Activated B cell treated with CpG ODN at 0.5 μM for 24 hours (primary cell): Measurements from ENCODE around the gene JUP. TPM values are rescaled to one million over a fixed set of nuclear protein-coding genes. Genes with fewer than 3 reads are reported as not detected.
"Not testable (repeated sequence)": the region's sequence is repeated elsewhere in the genome, so short reads cannot be mapped to it uniquely, and the experiment has no call there.

Experiments used
- ATAC-seq: fragments of 200-7000 bp; cut with Tn5 transposase; one replicate; pipeline ENCODE4 v1.10.0; 2021; ENCODE audit warnings: low read depth, mild to moderate bottlenecking, moderate library complexity
- CTCF ChIA-PET: fragments of 350-600 bp; sonication (Branson Sonifier 250); formaldehyde crosslinking; loops from one replicate; lab custom pipeline; 2021; ENCODE audit warnings: antibody characterized with exemption; lab: Charles Lee
- POLR2A ChIA-PET: fragments of 350-600 bp; sonication (Branson Sonifier 250); formaldehyde crosslinking; loops from one replicate; lab custom pipeline; 2021; ENCODE audit warnings: antibody characterized with exemption; lab: Charles Lee
- DNase-seq: peaks from one replicate; pipeline ENCODE4 v3.0.0; 2022
- H3K27ac Mint-ChIP-seq: one replicate; pipeline ENCODE4 v1.8.0; 2020; ENCODE audit warnings: mixed read lengths
- H3K27me3 Mint-ChIP-seq: one replicate; pipeline ENCODE4 v1.8.0; 2021; ENCODE audit warnings: mixed read lengths
- H3K36me3 Mint-ChIP-seq: one replicate; pipeline ENCODE4 v1.8.0; 2021; ENCODE audit warnings: low read depth, mixed read lengths
- H3K4me1 Mint-ChIP-seq: one replicate; pipeline ENCODE4 v1.8.0; 2021; ENCODE audit warnings: mixed read lengths
- H3K4me3 Mint-ChIP-seq: one replicate; pipeline ENCODE4 v1.8.0; 2020; ENCODE audit warnings: mild to moderate bottlenecking, mixed read lengths
- H3K9me3 Mint-ChIP-seq: one replicate; pipeline ENCODE4 v1.8.0; 2020; ENCODE audit warnings: mixed read lengths
- intact Hi-C: fragments of 100-400 bp; cut with micrococcal nuclease; formaldehyde crosslinking; loops from one replicate; pipeline ENCODE4 v1.15.1; 2024
- total RNA-seq: library from RNA; stranded (reverse); gene quantifications from 2 replicates; pipeline ENCODE4 v1.2.3, GENCODE V29; 2022
- TF ChIP-seq, protein P1 (sequence below): fragments of 200-600 bp; IDR thresholded peaks from one replicate; pipeline ENCODE4 v1.8.0; 2022; ENCODE audit warnings: antibody characterized with exemption, mild to moderate bottlenecking

The JUP gene
- total RNA-seq, 1 donor from 2014 or later: 31.1 TPM

DNA sequence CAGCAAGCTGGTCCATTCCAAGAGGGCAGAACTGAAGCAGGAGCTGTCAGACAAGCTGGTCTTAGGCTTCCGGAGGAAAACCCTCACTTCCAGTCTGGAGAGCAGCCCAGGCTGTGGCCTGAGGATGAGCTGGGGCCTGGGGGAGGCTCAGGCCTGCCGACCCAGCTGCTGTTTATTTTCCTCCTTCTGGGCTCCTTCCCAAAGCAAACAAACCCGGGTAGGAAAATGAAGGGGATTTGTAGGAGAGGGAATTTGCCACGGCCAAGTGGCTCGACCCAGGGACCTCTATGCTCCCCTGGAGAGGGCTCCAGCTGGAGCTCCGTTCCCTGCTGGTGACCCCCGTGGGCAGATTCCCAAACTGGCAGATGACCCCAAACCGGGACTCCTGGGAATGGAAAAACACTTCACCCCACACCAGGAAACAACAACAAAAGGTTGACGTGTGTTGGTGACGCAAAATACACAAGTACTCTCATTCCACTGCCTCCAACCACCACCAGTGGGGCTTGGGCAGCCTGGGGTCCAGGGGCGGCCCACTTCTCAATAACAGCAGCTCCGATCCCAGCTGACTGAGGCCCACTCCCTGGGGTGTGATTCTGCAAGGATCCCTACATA, 8.8 kb downstream of the JUP start:
- DNase-seq (no peak), ATAC-seq (no peak)
- H3K27me3 Mint-ChIP-seq: no peaks in the 10 kb centered on the region
- no peaks in the 10 kb centered on the region for H3K9me3 Mint-ChIP-seq
- H3K4me3 Mint-ChIP-seq: no peak overlapping the region
- intact Hi-C loops: no loop called here
- CTCF ChIA-PET: interaction anchor here (2.0 kb wide), 1 partner anchor 9 kb away, joined by 8 read pairs; the partner anchor contains the start of gene JUP
- peaks cover 8% of the 10 kb centered on the region for H3K36me3 Mint-ChIP-seq
- H3K4me1 Mint-ChIP-seq: peaks cover 35% of the 10 kb centered on the region
- no peak overlapping the region for H3K27ac Mint-ChIP-seq
- POLR2A ChIA-PET: interaction anchor here (0.6 to 1.5 kb wide), 4 partner anchors 8 to 86 kb away, joined by 3 to 8 read pairs (median 6); partner anchors contain the start of gene JUP
- TF ChIP-seq, protein P1, sequence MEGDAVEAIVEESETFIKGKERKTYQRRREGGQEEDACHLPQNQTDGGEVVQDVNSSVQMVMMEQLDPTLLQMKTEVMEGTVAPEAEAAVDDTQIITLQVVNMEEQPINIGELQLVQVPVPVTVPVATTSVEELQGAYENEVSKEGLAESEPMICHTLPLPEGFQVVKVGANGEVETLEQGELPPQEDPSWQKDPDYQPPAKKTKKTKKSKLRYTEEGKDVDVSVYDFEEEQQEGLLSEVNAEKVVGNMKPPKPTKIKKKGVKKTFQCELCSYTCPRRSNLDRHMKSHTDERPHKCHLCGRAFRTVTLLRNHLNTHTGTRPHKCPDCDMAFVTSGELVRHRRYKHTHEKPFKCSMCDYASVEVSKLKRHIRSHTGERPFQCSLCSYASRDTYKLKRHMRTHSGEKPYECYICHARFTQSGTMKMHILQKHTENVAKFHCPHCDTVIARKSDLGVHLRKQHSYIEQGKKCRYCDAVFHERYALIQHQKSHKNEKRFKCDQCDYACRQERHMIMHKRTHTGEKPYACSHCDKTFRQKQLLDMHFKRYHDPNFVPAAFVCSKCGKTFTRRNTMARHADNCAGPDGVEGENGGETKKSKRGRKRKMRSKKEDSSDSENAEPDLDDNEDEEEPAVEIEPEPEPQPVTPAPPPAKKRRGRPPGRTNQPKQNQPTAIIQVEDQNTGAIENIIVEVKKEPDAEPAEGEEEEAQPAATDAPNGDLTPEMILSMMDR: no peak

DNA sequence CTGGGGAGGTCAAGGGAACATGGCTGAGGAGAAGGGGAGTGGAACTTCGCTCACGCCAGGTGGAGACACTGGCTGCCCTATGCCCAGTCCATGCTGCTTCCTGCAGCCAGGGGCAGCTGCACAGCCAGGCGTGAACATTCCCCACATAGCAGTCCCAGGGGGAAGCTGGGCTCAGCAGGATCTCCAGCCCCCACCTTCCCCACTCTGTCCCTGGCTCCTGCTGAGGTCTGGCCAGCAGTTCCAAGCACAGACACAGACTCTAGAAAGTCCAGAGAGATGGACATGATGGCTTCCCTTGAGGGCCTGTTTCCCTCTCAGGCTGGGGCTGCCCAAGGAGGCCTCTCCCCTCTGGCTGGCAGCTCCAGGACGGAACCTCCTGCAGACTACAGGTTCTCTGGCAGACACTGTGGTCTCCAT, 9.3 kb downstream of the JUP start:
- Mint-ChIP-seq H3K4me3 (no peak overlapping the region), H3K36me3 (peaks cover 8% of the 10 kb centered on the region), H3K27ac (no peak overlapping the region), H3K9me3 (no peaks in the 10 kb centered on the region), H3K27me3 (no peaks in the 10 kb centered on the region), H3K4me1 (peaks cover 33% of the 10 kb centered on the region)
- ATAC-seq (no peak), DNase-seq (no peak)
- TF ChIP-seq, protein P1: no peak
- CTCF ChIA-PET: interaction anchor here (2.0 kb wide), 1 partner anchor 9 kb away, joined by 8 read pairs; the partner anchor contains the start of gene JUP
- intact Hi-C loops: no loop called here
- POLR2A ChIA-PET: interaction anchor here (1.2 kb wide), 1 partner anchor 9 kb away, joined by 3 read pairs; no protein-coding TSS in a partner anchor

DNA sequence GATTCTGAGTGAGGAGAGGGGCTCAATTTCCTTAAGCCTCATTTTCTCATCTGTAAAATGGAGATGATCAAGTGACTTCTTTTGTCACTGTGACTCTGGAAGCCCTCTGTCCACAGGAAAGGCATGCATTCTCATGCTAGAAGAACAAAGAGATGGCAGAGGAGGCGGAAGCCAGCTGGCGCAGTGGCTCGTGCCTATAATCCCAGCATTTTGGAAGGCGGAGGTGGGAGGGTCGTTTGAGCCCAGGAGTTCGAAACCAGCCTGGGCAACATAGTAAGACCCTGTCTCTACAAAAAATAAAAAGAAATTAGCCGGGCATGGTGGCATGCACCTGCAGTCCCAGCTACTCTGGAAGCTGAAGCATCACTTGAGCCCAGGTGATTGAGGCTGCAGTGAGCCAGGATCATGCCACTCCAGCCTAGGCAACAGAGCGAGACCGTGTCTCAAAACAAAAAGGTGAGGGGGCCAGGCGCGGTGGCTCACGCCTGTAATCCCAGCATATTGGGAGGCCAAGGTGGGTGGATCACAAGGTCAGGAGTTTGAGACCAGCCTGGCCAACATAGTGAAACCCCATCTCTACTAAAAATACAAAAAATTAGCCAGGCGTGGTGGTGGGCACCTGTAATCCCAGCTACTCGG, 10.1 kb downstream of the JUP start:
- H3K27ac Mint-ChIP-seq, intact Hi-C loops, ATAC-seq, H3K4me3 Mint-ChIP-seq, H3K27me3 Mint-ChIP-seq, H3K9me3 Mint-ChIP-seq, DNase-seq: not testable (repeated sequence)
- Mint-ChIP-seq H3K36me3 (peaks cover 12% of the 10 kb centered on the region), H3K4me1 (peaks cover 32% of the 10 kb centered on the region)
- ChIA-PET CTCF (interaction anchor here (2.0 kb wide), 1 partner anchor 10 kb away, joined by 8 read pairs; the partner anchor contains the start of gene JUP), POLR2A (interaction anchor here (1.2 kb wide), 1 partner anchor 10 kb away, joined by 3 read pairs; no protein-coding TSS in a partner anchor)

DNA sequence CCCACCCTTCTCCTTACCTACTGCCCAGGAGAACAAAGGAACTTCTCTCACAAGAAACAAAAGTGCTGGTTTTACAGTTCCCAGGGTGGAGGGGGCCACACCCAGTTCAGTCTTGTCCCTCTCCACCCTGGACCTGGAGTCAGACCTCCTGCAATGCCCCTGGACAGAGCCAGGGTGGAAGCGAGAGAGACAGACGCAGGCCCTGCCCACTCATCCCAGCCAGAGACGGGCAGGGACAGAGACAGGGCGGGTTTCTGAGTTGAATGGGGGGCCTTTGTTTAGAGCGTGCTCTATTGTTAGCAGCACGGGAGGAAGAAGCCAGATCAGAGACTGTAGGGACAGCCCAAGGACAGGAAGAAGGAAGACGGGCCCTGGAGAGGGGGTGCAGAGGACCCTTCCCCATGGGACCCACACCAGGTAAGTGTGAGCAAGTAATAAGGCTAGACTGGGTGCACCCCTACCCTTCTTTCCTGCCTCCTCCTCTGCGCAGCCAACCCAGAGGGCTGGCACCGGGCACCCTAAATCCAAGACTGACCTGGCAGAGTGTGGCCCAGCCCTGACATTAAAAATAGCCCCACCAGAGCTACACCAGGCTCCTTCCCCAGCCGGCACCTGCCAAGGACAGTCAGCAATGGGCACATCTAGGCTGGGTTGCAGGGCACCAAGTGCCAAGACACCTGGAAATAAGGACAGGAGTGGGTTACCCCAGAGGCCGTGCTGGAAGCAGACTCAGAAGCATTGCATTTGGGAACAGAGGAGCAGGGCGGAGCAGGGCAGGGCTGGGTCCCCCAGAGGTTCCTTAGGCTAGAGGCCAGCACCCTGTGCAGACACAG, 10.9 kb downstream of the JUP start:
- Mint-ChIP-seq H3K27ac (no peak overlapping the region), H3K27me3 (no peaks in the 10 kb centered on the region), H3K36me3 (peaks cover 13% of the 10 kb centered on the region), H3K9me3 (no peaks in the 10 kb centered on the region), H3K4me3 (no peak overlapping the region), H3K4me1 (peaks cover 32% of the 10 kb centered on the region)
- no peak for DNase-seq
- intact Hi-C loops: no loop called here
- ATAC-seq: no peak
- TF ChIP-seq, protein P1: no peak
- ChIA-PET POLR2A (no interaction called here), CTCF (no interaction called here)

DNA sequence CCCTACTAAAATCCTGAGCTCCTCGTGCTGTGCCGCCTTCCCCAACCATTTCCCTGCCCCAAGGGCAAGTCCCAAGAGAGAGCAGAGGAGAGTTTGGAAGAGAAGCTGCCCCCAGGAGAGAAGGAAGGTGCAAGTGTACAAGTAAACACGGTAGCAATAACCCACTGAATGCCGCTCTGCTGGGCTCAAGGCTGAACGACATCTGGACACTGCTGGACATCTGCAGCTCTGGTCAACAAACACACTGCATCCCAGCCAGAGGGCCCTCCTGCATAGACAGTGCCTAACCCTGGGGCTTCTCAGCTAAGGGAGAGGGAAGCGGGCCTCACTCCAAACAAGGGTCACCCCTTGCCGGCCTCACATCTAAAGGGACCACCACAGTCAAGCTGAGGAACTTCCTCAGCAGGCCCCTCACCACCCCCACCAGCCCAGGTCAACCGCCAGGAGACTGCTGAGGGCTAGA, 12.7 kb downstream of the JUP start:
- Mint-ChIP-seq H3K9me3 (no peaks in the 10 kb centered on the region), H3K4me1 (peaks cover 28% of the 10 kb centered on the region), H3K4me3 (no peak overlapping the region), H3K27me3 (no peaks in the 10 kb centered on the region), H3K27ac (no peak overlapping the region), H3K36me3 (peaks cover 30% of the 10 kb centered on the region)
- ChIA-PET POLR2A (interaction anchor here (1.2 to 1.4 kb wide), 2 partner anchors 9 to 27 kb away, joined by 3 read pairs; no protein-coding TSS in a partner anchor), CTCF (interaction anchor here (1.2 kb wide), 1 partner anchor 37 kb away, joined by 3 read pairs; no protein-coding TSS in a partner anchor)
- intact Hi-C loops: no loop called here
- TF ChIP-seq, protein P1: no peak
- ATAC-seq (no peak), DNase-seq (no peak)
